GM19351 (cell line): Measurements from ENCODE around the gene POC1A.

Source experiments
- ATAC-seq: cut with Tn5 transposase; IDR thresholded peaks from one replicate; pipeline ENCODE4 v1.9.1; 2021; ENCODE audit warnings: mild to moderate bottlenecking, moderate library complexity; ENCODE audit not compliant: unreplicated experiment

The POC1A gene

GRCh38 chr3:52088445-52089367 is 65.5 kb downstream of the POC1A start:
- no peak for ATAC-seq

DNA sequence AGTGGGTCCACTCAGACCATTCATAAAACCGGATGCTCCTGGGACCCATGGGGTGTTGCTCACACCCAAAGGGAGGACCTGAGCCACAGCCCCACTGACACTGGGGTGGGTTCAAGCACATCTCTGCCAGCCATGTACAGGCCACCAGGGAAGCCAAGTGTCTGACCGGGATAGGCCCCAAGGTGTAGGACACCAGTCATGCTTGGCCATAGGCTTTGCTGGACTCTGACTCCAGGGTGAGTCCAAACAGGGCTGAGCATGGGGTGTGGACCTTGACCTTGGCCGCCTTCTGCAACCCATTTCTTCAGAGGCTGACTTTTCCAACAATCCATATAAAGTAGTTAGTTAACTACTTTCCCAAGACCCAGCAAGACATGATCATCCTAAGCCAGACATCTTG is 66.5 kb downstream of the POC1A start:
- ATAC-seq, result no peak

DNA sequence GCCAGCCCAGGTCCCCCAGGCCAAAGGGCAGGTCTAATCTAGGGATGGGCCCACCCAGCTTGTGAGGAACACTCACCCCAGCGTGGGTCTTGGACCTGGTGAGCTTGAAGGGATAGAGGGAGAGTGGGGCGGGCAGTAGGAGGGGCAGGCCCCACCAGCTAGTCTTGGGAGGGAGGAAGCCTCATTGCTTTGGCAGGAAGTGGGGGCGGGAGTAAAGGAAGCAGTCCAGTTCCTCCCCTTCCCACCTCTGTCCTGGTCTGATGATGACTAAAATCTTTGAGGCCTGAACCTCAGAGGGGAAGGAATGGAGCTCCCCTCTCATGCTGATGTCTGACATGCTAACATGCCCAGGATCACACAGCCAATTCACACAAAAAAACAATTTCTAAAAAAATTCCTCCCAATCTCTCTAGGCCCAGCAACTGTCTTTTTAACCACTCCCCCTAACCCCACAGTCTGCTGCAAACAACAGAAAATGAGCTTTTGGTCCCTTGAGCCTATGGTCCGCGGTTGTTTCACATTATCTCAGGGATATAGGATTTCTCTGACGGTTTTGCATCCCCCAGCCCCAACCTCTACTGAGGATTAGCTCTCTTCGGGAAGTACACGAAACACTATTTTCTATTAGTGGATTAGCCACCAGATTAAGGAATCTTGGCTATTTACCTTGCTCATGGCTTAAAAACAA is 67.1 kb downstream of the POC1A start:
- ATAC-seq, result no peak

- ATAC-seq, result no peak
Observed at GRCh38 chr3:52086461-52086860, 67.8 kb downstream of the POC1A start.

DNA sequence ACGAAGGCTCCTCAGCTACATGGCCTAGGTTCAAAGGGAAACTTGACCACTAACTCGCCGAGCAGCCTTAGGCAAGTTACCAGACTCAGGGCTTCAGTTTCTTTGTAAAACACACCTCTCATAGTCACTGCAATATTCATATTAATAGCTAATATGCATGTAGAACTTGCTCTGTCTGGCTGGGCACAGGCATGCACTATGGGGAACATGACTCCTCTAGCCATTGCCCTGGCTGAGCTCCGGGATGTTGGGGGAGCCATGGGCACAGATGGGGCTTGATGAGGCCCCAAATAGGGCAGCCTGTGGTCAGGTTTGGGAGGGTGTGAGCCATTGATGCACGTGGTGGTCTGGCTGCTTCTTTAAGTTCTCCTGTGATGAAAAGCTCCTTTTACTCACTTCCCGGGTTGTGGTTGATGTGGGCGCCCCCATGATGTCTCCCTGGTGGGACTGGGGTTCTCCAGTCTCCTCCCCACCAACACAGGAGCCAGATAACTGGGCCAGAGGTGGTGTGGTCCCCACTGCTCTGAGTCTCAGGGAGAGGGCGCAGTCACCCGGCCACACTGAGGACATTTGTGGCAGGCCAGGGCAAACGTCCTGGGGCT is 68.4 kb downstream of the POC1A start:
- ATAC-seq, result no peak

DNA sequence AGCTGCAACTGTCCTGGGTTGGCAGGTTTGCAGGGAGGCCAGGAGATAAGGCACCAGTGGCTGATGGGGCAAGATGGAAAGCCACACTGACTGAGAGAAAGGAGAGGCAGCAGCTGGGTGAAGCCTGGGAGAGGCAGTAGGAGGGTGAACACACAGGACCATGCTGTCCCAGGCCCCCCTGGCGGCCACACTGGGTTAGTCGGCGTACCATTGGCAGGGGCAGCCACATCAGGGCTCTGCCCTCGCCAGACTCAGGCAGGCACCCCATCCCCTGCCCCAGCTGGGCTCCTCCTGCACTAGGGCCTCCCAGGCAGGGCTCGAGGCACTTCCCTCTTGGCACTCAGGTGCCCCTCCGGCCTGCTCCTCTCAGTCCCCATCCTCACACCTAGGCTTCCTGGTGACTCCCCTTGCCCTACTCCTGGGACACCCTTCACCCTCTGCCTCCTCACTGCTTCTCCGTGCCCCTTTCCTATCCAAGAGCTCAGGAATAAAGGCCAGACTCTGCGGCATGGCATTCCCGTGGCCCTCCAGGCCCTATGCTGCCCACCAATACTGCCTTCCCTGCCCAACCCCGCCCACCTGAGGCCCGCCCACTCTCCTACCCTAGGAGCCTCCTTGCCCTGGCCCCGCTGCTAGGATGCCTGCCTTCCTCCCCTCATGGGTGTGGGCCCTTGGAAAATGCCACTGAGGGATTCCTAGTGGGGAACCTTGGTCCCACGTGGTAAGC is 69.1 kb downstream of the POC1A start:
- ATAC-seq, result no peak

DNA sequence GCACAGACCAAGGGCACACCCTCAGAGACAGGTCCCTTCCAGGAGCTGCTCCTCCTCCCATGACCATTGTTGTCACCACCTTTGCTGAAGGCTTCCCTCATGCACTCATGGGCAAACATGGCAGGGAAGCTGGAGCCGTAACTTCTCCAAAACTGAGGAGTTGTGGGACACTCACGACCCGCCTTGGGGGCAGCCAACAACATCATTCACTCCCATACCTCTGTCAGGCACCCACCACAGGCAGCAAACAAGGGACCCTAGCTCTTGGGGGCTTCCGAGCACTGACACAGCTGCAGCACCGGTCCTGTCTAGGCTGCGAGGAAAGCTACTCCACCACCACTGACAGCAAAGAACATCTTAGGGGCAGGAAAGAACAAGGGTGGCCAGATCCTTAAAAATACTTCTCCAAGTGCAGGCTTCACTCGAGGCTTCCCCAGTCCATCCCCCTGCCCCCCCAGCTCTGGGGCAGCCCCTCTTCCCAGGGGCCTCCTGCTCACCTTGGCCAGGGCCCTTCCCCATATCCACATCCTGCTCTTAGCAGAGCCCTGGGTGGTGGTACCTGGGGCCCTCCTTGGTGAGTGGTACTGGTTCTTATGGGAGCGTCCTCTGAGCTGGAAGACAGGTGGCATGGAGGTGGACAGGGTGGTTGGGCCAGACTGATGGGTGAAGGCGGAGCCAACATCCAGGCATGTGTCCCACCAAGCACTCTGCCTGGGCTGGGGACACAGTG is 69.8 kb downstream of the POC1A start:
- no peak for ATAC-seq

DNA sequence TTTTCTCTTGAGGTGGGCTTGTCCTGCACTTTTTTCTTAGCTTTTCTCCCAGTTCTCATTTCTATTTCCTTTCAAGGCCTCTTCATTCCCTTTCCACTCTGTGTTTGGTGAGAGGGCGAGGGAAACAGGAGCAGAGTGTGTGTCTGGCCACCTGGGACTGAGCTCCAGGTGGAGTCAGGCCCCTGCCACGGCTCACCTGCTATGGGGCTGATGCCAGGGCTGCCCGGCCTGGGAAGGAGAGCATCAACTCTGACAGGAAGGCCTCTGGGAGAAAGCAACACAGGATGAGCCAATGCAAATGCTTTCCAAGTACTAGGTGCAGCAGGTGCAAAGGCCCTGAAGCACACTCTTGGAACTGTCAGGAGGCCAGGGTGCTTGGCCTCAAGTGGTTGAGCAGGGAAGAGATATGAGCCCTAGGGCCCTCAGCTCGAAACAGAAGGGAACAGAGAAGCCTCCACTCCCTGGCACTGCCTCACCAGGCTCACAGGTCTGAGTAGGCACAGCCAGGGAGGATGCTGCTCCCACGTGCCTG is 70.6 kb downstream of the POC1A start:
- no peak for ATAC-seq

- ATAC-seq, result no peak
Observed at GRCh38 chr3:52082951-52083350, 71.3 kb downstream of the POC1A start.

DNA sequence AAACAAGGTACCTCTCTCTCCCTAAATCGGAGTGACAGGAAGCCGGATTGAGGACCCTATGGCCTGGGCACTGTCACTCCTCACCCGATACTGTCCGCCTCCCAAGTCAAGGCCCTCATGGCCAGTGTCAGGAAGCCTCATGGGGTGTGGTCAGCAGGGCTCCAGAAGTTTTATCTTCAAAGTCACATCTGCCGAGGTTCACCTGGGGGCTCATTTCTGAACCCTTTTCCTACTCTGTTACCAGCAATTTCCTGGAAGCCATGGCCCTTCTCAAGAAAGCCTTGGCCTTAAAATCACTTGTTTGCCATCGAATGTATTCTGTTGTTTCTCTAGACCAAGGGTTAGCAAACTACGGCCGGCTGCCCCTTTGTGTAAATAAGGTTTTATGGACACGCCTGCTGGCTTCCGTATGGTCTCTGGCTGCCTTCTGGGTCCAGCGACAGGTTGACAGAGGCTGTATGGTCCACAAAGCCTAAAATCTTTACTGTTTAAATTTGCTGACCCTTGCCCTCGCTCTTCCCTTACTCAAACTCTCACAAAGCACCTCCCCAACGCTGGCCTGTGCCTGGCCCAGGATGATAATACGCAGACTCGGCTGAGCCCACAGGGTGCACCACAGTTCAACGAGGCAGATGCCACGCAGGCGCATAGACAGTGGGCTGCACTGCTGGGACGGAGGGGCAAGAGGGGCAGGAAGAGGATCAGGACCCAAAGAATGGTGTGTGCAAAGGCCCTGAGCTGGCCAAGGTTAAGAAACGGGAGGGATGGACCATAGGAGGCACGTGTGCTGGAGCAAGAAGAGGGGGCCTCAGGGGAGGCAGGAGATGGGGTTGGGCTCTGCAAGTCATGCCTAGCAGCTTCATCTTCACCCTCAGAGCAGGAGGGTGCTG is 73.1 kb downstream of the POC1A start:
- no peak for ATAC-seq

- ATAC-seq, result no peak
Observed at GRCh38 chr3:52079958-52080357, 74.3 kb downstream of the POC1A start.

DNA sequence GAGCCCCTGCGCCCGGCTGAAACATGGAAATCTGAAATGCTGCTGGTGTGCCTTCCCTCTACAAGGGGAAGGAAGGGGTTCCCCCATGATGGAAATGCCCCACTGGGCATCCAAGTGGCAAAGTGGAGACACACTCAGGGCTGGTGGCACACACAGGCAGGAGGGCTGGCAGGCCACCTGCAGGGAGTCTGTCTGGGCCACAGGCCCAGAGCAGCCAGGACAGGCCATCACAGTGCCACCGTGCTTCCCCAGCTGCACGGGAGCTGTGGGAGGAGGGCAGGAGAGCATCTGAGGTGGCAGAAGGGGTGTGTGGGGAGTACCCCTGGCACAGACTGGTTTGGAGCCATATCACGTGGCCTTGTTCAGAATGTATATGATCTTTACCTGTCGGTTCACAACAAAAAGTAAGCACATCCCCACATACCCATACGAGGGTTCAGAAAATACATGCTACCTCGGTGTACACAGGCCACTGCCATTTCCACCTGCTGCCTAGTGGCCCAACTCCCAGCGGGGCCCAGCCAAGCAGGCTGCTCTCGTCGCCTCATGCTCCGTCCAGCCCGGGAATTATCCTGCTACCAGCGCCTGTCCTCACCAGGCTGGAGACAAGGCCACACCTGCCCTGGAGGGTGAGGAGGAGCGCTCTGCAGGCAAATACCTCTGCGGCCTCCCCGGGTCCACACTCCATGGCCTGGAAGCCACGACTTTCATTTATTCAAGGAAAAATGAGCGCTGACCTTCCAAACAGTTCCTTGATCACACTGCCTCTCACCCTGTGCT is 75.3 kb downstream of the POC1A start:
- no peak for ATAC-seq

DNA sequence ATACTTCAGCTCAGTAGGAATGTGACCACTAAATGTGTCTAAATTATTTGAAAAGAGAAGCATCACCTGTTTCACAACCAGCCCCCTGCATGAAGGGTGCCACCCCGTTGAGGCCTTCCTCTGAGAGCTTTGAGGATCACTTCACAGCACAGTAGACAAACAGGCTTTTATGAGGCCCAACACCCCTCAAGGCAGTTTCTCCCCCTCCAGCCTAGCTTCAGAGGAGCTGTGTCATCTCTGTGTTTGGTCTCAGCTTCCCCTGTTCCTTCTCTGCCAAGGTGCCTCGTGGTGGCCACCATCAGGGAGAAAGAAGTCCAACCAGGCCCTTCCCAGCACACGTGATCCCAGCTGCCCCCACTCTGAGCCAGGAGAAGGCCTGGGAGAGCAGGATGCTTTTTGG is 76.3 kb downstream of the POC1A start:
- no peak for ATAC-seq

DNA sequence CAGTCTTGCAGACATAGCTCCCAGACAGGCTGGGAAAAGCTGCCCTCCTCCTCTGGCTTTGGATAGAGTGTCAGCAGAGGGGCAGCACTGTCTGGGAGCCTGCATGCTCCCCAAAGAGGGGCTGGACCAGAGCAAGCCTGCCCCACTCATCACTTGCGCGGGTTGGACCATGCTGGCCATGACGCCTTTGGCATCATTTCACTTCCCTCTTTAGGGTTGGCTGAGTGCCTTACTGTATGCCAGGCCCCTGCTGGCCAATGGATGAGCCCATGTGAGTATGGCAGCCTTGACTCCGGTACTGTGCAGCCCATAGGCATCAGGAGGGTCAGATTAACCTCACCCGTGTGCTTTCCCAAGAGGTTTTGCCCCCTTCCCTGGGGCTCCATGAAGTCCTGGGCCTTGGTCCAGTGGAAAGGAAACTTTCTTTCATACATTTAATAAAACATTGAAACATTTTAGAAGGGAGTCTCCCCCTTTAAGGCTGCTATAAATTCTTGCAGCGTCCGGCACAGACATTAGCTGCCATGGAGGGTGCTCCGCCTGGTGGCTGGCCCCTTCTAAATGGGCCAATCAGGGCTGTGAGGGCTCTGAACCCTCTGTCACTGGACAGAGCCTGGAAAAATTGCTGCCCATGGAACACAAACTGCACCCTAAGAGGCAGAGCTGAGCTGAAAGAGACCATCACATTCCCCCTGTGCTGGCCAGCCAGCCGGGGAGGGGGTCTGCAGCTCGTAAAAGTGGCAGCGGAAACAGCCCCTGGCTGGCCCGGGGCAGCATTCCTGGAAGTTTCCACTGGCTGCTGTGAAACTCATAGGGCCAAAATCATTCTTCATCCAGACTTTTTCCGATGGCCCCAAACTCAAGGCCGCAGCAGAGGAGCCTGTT is 77.1 kb downstream of the POC1A start:
- no peak for ATAC-seq

- ATAC-seq, result no peak
Observed at GRCh38 chr3:52073490-52073889, 80.7 kb downstream of the POC1A start.

GRCh38 chr3:52072471-52072870 is 81.8 kb downstream of the POC1A start:
- no peak for ATAC-seq

DNA sequence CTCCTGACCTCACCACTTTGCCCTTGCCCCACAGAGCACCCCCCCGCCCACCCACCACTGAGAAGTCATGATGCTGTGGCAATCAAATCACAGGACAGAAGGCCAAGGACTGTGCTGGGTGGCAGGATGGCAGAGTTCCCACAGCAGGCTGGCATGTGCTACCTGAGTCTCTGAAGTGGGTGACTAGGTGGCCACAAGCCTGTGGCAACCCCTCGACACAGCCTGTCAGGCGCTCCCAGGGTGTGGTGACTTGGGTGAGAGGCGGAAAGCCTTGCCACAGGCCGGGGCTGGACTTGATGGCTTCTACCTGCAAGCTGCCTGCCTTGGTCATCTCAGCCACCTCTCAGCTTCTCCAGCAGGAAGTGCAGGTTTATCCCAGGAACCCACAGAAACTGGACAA is 82.2 kb downstream of the POC1A start:
- no peak for ATAC-seq
